Fibroblast of lung (primary cell): ENCODE measurements around the gene KLHL17. TPM values are rescaled to one million over a fixed set of nuclear protein-coding genes. Genes with fewer than 3 reads are reported as not detected.

ENCODE experiments used
- DNase-seq, 2 donors: peaks; one replicate each; pipeline versions ENCODE4 v3.0.0 to v3.0.0-alpha.2; 2010; ENCODE audit warnings: low read depth in 2 of 2
- H2AFZ ChIP-seq: 2 replicates; pipeline ENCODE4 v1.5.1; 2012; ENCODE audit warnings: low read length, control low read depth, inconsistent platforms
- H3K27ac ChIP-seq: 2 replicates; pipeline ENCODE4 v1.5.1; 2011; ENCODE audit warnings: low read length, control low read depth; ENCODE audit not compliant: insufficient read depth
- H3K27me3 ChIP-seq: 2 replicates; pipeline ENCODE4 v1.5.1; 2011; ENCODE audit warnings: mild to moderate bottlenecking, low read length; ENCODE audit not compliant: control insufficient read depth, insufficient read depth
- H3K36me3 ChIP-seq: 2 replicates; pipeline ENCODE4 v1.5.1; 2011; ENCODE audit warnings: low read length; ENCODE audit not compliant: control insufficient read depth, insufficient read depth
- H3K4me1 ChIP-seq: 2 replicates; pipeline ENCODE4 v1.5.1; 2011; ENCODE audit warnings: low read length; ENCODE audit not compliant: control insufficient read depth, insufficient read depth; ENCODE audit errors: extremely low read depth
- H3K4me2 ChIP-seq: 2 replicates; pipeline ENCODE4 v1.5.1; 2011; ENCODE audit warnings: low read length, control low read depth; ENCODE audit not compliant: insufficient read depth; ENCODE audit errors: extremely low read depth
- H3K4me3 ChIP-seq, 4 experiments: fragments of 200-600 bp in 1 of 4; sonication (generic) in 1 of 4; replicated peaks in 1 of 4; 2 replicates each; pipeline ENCODE4 v1.5.1; 2011 to 2016; ENCODE audit warnings: low read length in 4 of 4, low read depth in 3 of 4, mild to moderate bottlenecking in 3 of 4, control low read depth in 2 of 4, inconsistent platforms in 1 of 4, mixed read lengths in 1 of 4; ENCODE audit not compliant: insufficient read depth in 1 of 4; ENCODE audit errors: control extremely low read depth in 1 of 4
- H3K79me2 ChIP-seq: 2 replicates; pipeline ENCODE4 v1.5.1; 2012; ENCODE audit warnings: mild to moderate bottlenecking, low read length, inconsistent platforms; ENCODE audit not compliant: control insufficient read depth, insufficient read depth
- H3K9ac ChIP-seq: 2 replicates; pipeline ENCODE4 v1.5.1; 2011; ENCODE audit warnings: mild to moderate bottlenecking, low read length, control low read depth; ENCODE audit not compliant: insufficient read depth
- H3K9me3 ChIP-seq: 2 replicates; pipeline ENCODE4 v1.5.1; 2012; ENCODE audit warnings: low read depth, low read length; ENCODE audit not compliant: control insufficient read depth, insufficient read depth
- H4K20me1 ChIP-seq: 2 replicates; pipeline ENCODE4 v1.5.1; 2011; ENCODE audit warnings: low read length; ENCODE audit not compliant: control insufficient read depth, insufficient read depth; ENCODE audit errors: extremely low read depth
- CTCF ChIP-seq, 2 donors: IDR thresholded peaks in 1 of 2; conservative IDR thresholded peaks in 1 of 2; 1 replicate in 1 of 2; 2 replicates in 1 of 2; pipeline ENCODE4 v1.5.1; 2011 to 2012; ENCODE audit warnings: low read length in 2 of 2, control low read depth in 1 of 2, inconsistent platforms in 1 of 2, low read depth in 1 of 2, mild to moderate bottlenecking in 1 of 2
- EZH2 ChIP-seq: IDR thresholded peaks from 2 replicates; pipeline ENCODE4 v1.5.1; 2012; ENCODE audit warnings: low read length, control low read depth, mild to moderate bottlenecking; ENCODE audit errors: missing control alignments
- polyA plus RNA-seq, 2 donors: library from polyadenylated mRNA; depleted of rRNA in 1 of 2; stranded (reverse) in 1 of 2; unstranded in 1 of 2; fragments of >200 nt; gene quantifications; 2 replicates each; pipeline ENCODE4 v1.2.1, GENCODE V29; 2011 to 2012; ENCODE audit warnings: missing spikeins in 1 of 2
- total RNA-seq: library from RNA; depleted of rRNA; stranded (reverse); fragments of >200 nt; gene quantifications from 2 replicates; pipeline ENCODE4 v1.2.1, GENCODE V29; 2014

Gene KLHL17
- total and polyA plus RNA-seq, 2 donors (not counting 1 experiment from before 2014, with no cell fraction given): 4.7 to 7.4 TPM

DNA sequence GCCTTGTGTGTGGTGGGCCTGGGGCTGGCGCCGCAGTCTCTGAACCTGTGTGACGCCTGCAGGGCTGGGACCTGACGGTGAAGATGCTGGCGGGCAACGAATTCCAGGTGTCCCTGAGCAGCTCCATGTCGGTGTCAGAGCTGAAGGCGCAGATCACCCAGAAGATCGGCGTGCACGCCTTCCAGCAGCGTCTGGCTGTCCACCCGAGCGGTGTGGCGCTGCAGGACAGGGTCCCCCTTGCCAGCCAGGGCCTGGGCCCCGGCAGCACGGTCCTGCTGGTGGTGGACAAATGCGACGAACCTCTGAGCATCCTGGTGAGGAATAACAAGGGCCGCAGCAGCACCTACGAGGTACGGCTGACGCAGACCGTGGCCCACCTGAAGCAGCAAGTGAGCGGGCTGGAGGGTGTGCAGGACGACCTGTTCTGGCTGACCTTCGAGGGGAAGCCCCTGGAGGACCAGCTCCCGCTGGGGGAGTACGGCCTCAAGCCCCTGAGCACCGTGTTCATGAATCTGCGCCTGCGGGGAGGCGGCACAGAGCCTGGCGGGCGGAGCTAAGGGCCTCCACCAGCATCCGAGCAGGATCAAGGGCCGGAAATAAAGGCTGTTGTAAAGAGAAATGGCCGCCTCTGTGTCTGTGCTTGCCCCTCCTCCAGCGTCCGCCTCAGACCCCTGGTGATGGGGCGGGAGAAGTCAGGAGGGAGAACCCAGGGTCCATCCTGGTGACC, 53.7 kb downstream of the KLHL17 start:
- H3K27me3 ChIP-seq: no peaks in the 10 kb centered on the region
- H3K4me1 ChIP-seq: peaks cover 3% of the 10 kb centered on the region
- no peaks in the 10 kb centered on the region for H3K79me2 ChIP-seq
- H3K9me3 ChIP-seq: no peaks in the 10 kb centered on the region
- TF ChIP-seq EZH2 (no peak), CTCF (conservative IDR thresholded peaks at IDR 0.05 in 1 of 2, IDR thresholded peaks at IDR 0.05 in 1 of 2; ENCODE audit: low read depth in 1 of 2, low read length in 2 of 2) (no peak)
- H3K27ac ChIP-seq: peak overlapping the region; percentile 89
- H3K36me3 ChIP-seq: no peaks in the 10 kb centered on the region
- peak in 1 of 2 donors; percentile 27 for DNase-seq
- no peaks in the 10 kb centered on the region for H4K20me1 ChIP-seq
- peak overlapping the region; percentile 99 for H3K4me2 ChIP-seq
- peak overlapping the region; percentile 40 to 89 (median 88) for H3K4me3 ChIP-seq
- peak overlapping the region; percentile 82 for H2AFZ ChIP-seq
- peak overlapping the region; percentile 79 for H3K9ac ChIP-seq

DNA sequence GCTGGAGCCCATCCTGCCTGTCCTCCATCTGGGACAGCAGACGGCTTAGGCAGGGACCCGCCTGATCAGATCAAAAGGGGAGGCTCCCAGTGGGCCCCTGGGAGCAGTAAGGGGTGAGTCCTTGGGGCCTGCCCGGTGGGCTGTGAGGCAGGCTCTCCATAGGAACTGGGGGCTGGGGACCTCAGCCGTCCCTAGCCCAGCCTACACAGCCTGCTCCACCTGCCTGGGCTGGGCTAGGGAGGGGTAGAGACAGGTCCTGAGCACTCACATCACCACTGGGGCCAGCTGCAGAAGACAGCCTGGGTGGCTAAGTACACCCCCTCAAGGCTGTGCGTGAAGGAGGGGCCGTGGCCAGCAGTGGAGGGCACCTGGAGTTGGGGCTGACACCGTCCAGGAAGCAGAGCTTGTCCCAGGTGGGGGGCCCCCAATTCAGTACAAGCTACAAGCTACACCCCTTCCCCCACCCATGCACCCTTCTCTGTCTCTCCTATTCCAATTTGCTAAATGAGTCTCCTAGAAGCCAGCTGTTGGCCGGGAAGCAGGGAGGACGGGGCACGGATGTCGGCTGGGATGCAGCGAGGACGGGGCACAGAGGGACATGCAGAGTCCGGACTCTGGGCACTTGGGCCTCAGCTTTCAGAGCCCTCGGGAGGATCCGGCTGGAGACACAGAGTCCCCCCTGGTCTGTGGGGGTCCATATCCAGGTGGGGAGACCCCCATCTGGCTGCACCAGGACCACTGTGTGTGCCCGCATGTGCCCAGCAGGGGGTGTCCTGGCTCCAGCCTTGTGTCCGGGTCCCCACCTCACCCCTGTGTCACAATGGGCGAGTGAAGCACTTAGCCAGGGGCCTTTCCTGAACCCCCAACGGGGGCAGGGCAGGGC, 54.7 kb downstream of the KLHL17 start:
- Histone ChIP-seq H3K27me3 (no peaks in the 10 kb centered on the region), H3K4me1 (peaks cover 3% of the 10 kb centered on the region), H3K4me2 (no peak overlapping the region), H3K27ac (no peak overlapping the region), H4K20me1 (no peaks in the 10 kb centered on the region), H3K79me2 (no peaks in the 10 kb centered on the region), H2AFZ (no peak overlapping the region), H3K9me3 (no peaks in the 10 kb centered on the region), H3K36me3 (no peaks in the 10 kb centered on the region), H3K4me3 (peak overlapping the region in 1 of 4 experiments; percentile 86), H3K9ac (peak overlapping the region; percentile 30)
- no peak for DNase-seq
- TF ChIP-seq CTCF (conservative IDR thresholded peaks at IDR 0.05 in 1 of 2, IDR thresholded peaks at IDR 0.05 in 1 of 2; ENCODE audit: low read depth in 1 of 2, low read length in 2 of 2) (peak; percentile 24 to 35), EZH2 (no peak)

Other genes with a start within 250 kb of the KLHL17 start
- gene SAMD11, start 36.7 kb upstream of the KLHL17 start, total RNA-seq: 3.8 and 7.7 TPM in 2 replicates
- gene SAMD11, start 36.7 kb upstream of the KLHL17 start, polyA plus RNA-seq: 0.40 and 0.47 TPM in 2 replicates
- 61.1 and 61.9 TPM in 2 replicates for gene NOC2L, start 1.3 kb upstream of the KLHL17 start, total RNA-seq
- 34.1 and 62.0 TPM in 2 replicates for gene NOC2L, start 1.3 kb upstream of the KLHL17 start, polyA plus RNA-seq
- gene PLEKHN1, start 5.9 kb downstream of the KLHL17 start, total RNA-seq: under 0.01 and 0.17 TPM in 2 replicates
- gene PLEKHN1, start 5.9 kb downstream of the KLHL17 start, polyA plus RNA-seq: 0.41 and 0.44 TPM in 2 replicates
- gene PERM1, start 21.5 kb downstream of the KLHL17 start, total RNA-seq: 0.17 TPM in 1 of 2 replicates, not detected in the other
- 0.03 TPM in 1 of 2 replicates, not detected in the other for gene PERM1, start 21.5 kb downstream of the KLHL17 start, polyA plus RNA-seq
- gene HES4, start 39.5 kb downstream of the KLHL17 start, total RNA-seq: 1.5 and 2.0 TPM in 2 replicates
- gene HES4, start 39.5 kb downstream of the KLHL17 start, polyA plus RNA-seq: 0.10 and 0.49 TPM in 2 replicates
- gene ISG15, start 52.9 kb downstream of the KLHL17 start, total RNA-seq: 74.7 and 93.3 TPM in 2 replicates
- gene ISG15, start 52.9 kb downstream of the KLHL17 start, polyA plus RNA-seq: 18.4 and 24.2 TPM in 2 replicates
- 38.3 and 50.9 TPM in 2 replicates for gene AGRN, start 59.5 kb downstream of the KLHL17 start, total RNA-seq
- 15.6 and 20.7 TPM in 2 replicates for gene AGRN, start 59.5 kb downstream of the KLHL17 start, polyA plus RNA-seq
- not detected in 2 replicates for gene RNF223, start 113.7 kb downstream of the KLHL17 start, total RNA-seq
- not detected in 2 replicates for gene RNF223, start 113.7 kb downstream of the KLHL17 start, polyA plus RNA-seq
- gene C1orf159, start 155.5 kb downstream of the KLHL17 start, total RNA-seq: 3.1 and 3.3 TPM in 2 replicates
- gene C1orf159, start 155.5 kb downstream of the KLHL17 start, polyA plus RNA-seq: 2.6 and 3.4 TPM in 2 replicates
- under 0.01 TPM in 1 of 2 replicates, not detected in the other for gene TTLL10, start 213.3 kb downstream of the KLHL17 start, total RNA-seq
- not detected in 2 replicates for gene TTLL10, start 213.3 kb downstream of the KLHL17 start, polyA plus RNA-seq
- gene TNFRSF18, start 246.0 kb downstream of the KLHL17 start, total RNA-seq: 0.77 and 1.3 TPM in 2 replicates
- 0.10 TPM in 1 of 2 replicates, not detected in the other for gene TNFRSF18, start 246.0 kb downstream of the KLHL17 start, polyA plus RNA-seq